Measurements from ENCODE around the gene TAF9.

Gene TAF9

DNA sequence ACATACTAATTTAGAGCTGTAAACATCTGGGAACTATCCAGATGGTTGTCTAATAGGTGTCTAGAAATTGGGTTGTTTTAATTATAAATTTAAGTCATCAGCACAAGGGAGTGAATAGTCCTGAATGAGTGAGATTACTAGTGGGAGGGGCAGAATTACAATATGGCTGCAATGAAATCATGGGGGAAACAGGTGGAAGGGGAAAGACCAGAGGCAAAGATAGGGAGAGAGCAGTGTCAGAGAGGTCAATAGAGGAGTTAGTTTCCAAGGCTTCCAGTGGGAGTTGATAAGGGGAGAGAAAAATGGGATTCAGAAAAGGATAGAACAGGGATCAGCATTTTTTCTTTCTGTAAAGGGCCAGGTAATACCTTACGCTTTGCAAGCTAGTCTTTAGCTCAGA, 8.9 kb downstream of the TAF9 start:
- H3K4me3 ChIP-seq (ENCODE audit: low read depth, low read length): no peak overlapping the region
- TF ChIP-seq SCRT1 (tag by site-specific recombination; IDR thresholded peaks at IDR 0.05; ENCODE audit: borderline replicate concordance): peak; percentile 92
- TF ChIP-seq SCRT2 (tag by site-specific recombination; IDR thresholded peaks at IDR 0.05): peak; percentile 79
- no peak for TF ChIP-seq ZNF302 (tag by site-specific recombination; IDR thresholded peaks at IDR 0.05; ENCODE audit: low read depth)
- H3K36me3 ChIP-seq (ENCODE audit: control insufficient read depth in 2 of 2, insufficient read depth in 1 of 2, low read length in 2 of 2): peaks cover 27 to 42% of the 10 kb centered on the region in 2 experiments
- ChIA-PET POLR2A (no interaction called here), CTCF (interaction anchor here (0.6 to 1.0 kb wide), 2 partner anchors 33 to 47 kb away, joined by 3 read pairs; no protein-coding TSS in a partner anchor)
- H3K9me3 ChIP-seq (ENCODE audit: control insufficient read depth, insufficient read depth, low read depth, low read length): no peaks in the 10 kb centered on the region
- H3K4me1 ChIP-seq (ENCODE audit: control insufficient read depth, insufficient read depth, low read length): peaks cover 5% of the 10 kb centered on the region
- H3K27ac ChIP-seq (ENCODE audit: extremely low read depth, low read depth, low read length): no peak overlapping the region

DNA sequence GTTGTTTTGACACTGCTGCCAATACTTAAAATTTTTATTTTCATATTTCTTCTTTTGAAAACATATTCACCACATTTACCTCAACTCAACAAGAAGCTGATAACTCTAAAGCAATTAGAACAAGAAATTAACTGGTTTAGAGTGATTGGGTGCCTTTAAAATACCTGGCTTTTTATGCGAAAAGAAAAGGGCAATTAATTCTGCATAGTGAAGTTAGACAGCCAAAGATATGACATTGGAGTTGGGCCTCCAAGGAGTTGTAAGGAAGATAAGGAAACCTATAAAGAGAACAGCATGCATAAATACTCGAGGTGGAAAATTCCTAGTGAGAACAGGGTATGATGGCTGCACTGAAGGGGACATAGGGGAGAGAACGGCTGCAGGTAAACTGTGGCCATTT, 9.6 kb downstream of the TAF9 start:
- H3K9me3 ChIP-seq (ENCODE audit: control insufficient read depth, insufficient read depth, low read depth, low read length): no peaks in the 10 kb centered on the region
- peaks cover 5% of the 10 kb centered on the region for H3K4me1 ChIP-seq (ENCODE audit: control insufficient read depth, insufficient read depth, low read length)
- ChIA-PET CTCF (interaction anchor here (1.0 kb wide), 1 partner anchor 32 kb away, joined by 3 read pairs; no protein-coding TSS in a partner anchor), POLR2A (no interaction called here)
- no peak for TF ChIP-seq ZNF660 (tag by site-specific recombination; IDR thresholded peaks at IDR 0.05)
- TF ChIP-seq, protein P1, sequence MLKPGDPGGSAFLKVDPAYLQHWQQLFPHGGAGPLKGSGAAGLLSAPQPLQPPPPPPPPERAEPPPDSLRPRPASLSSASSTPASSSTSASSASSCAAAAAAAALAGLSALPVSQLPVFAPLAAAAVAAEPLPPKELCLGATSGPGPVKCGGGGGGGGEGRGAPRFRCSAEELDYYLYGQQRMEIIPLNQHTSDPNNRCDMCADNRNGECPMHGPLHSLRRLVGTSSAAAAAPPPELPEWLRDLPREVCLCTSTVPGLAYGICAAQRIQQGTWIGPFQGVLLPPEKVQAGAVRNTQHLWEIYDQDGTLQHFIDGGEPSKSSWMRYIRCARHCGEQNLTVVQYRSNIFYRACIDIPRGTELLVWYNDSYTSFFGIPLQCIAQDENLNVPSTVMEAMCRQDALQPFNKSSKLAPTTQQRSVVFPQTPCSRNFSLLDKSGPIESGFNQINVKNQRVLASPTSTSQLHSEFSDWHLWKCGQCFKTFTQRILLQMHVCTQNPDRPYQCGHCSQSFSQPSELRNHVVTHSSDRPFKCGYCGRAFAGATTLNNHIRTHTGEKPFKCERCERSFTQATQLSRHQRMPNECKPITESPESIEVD (tag by site-specific recombination; IDR thresholded peaks at IDR 0.05): peak; percentile 64
- TF ChIP-seq KLF8 (tag by site-specific recombination; IDR thresholded peaks at IDR 0.05): no peak
- no peak for TF ChIP-seq ZNF391 (tag by site-specific recombination; IDR thresholded peaks at IDR 0.05; ENCODE audit: borderline replicate concordance, low read depth)
- TF ChIP-seq GLI2 (tag by site-specific recombination; IDR thresholded peaks at IDR 0.05; ENCODE audit: borderline replicate concordance, low read depth): no peak
- TF ChIP-seq OVOL3 (tag by site-specific recombination; IDR thresholded peaks at IDR 0.05): 0 out of 2 replicates have a peak, but pooled peaks have one; percentile 22
- 0 out of 2 replicates have a peak, but pooled peaks have one; percentile 16 for TF ChIP-seq ZNF596 (tag by site-specific recombination; IDR thresholded peaks at IDR 0.05)
- TF ChIP-seq, protein P2, sequence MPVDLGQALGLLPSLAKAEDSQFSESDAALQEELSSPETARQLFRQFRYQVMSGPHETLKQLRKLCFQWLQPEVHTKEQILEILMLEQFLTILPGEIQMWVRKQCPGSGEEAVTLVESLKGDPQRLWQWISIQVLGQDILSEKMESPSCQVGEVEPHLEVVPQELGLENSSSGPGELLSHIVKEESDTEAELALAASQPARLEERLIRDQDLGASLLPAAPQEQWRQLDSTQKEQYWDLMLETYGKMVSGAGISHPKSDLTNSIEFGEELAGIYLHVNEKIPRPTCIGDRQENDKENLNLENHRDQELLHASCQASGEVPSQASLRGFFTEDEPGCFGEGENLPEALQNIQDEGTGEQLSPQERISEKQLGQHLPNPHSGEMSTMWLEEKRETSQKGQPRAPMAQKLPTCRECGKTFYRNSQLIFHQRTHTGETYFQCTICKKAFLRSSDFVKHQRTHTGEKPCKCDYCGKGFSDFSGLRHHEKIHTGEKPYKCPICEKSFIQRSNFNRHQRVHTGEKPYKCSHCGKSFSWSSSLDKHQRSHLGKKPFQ (tag by site-specific recombination; IDR thresholded peaks at IDR 0.05): peak; percentile 55; the same call in 1 of the 2 replicates
- TF ChIP-seq FEZF1 (tag by site-specific recombination; IDR thresholded peaks at IDR 0.05): peak; percentile 57; the same call in 1 of the 2 replicates
- 0 out of 2 replicates have a peak, but pooled peaks have one; percentile 36 for TF ChIP-seq ZNF843 (tag by site-specific recombination; IDR thresholded peaks at IDR 0.05)
- H3K4me3 ChIP-seq (ENCODE audit: low read depth, low read length): no peak overlapping the region
- H3K36me3 ChIP-seq (ENCODE audit: control insufficient read depth in 2 of 2, insufficient read depth in 1 of 2, low read length in 2 of 2): peaks cover 34 to 42% of the 10 kb centered on the region in 2 experiments
- no peak overlapping the region for H3K27ac ChIP-seq (ENCODE audit: extremely low read depth, low read depth, low read length)

DNA sequence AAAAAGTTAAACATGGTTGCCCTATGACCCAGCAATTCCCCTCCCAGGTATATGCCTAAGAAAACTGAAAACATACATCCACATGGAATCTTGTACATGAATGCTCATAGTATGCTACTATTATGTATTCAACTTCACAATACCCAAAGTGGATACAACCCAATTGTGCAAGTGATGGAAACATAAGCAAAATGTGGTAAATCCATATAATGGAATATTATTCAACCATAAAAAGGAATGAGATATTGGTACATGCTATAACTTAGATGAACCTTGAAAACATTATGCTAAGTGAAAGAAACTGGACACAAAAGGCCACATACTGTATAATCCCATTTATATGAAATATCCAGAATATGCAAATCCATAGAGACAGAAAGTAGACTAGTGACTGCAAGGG, 18.7 kb downstream of the TAF9 start:
- Histone ChIP-seq H3K9me3 (ENCODE audit: control insufficient read depth, insufficient read depth, low read depth, low read length) (no peaks in the 10 kb centered on the region), H3K4me1 (ENCODE audit: control insufficient read depth, insufficient read depth, low read length) (no peaks in the 10 kb centered on the region), H3K27ac (ENCODE audit: extremely low read depth, low read depth, low read length) (no peak overlapping the region), H3K4me3 (ENCODE audit: low read depth, low read length) (no peak overlapping the region), H3K36me3 (ENCODE audit: control insufficient read depth in 2 of 2, insufficient read depth in 1 of 2, low read length in 2 of 2) (peaks cover 33 to 56% of the 10 kb centered on the region in 2 experiments)
- ChIA-PET POLR2A (no interaction called here), CTCF (no interaction called here)
- TF ChIP-seq, protein P3, sequence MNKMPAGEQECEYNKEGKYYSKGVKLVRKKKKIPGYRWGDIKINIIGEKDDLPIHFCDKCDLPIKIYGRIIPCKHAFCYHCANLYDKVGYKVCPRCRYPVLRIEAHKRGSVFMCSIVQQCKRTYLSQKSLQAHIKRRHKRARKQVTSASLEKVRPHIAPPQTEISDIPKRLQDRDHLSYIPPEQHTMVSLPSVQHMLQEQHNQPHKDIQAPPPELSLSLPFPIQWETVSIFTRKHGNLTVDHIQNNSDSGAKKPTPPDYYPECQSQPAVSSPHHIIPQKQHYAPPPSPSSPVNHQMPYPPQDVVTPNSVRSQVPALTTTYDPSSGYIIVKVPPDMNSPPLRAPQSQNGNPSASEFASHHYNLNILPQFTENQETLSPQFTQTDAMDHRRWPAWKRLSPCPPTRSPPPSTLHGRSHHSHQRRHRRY (tag by site-specific recombination; IDR thresholded peaks at IDR 0.05): no peak
- TF ChIP-seq, protein P4, sequence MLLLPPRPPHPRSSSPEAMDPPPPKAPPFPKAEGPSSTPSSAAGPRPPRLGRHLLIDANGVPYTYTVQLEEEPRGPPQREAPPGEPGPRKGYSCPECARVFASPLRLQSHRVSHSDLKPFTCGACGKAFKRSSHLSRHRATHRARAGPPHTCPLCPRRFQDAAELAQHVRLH (tag by site-specific recombination; IDR thresholded peaks at IDR 0.05): 0 out of 2 replicates have a peak, but pooled peaks have one; percentile 10
- TF ChIP-seq ZFP41 (tag by site-specific recombination; IDR thresholded peaks at IDR 0.05; ENCODE audit: borderline replicate concordance) (no peak), ZNF501 (tag by site-specific recombination; IDR thresholded peaks at IDR 0.05) (no peak), KLF7 (tag by site-specific recombination; IDR thresholded peaks at IDR 0.05; ENCODE audit: borderline replicate concordance) (no peak), ZNF146 (tag by site-specific recombination; IDR thresholded peaks at IDR 0.05) (peak; percentile 93)

Data from HEK293 (cell line).